Sciatic nerve (tissue), 2 donors: ENCODE results near the gene SHCBP1. TPM values are rescaled to one million over a fixed set of nuclear protein-coding genes. Genes with fewer than 3 reads are reported as not detected.
"Not testable (repeated sequence)": the region's sequence is repeated elsewhere in the genome, so short reads cannot be mapped to it uniquely, and the experiment has no call there.

Experiments used
- ATAC-seq: fragments of 200-7000 bp; cut with Tn5 transposase; one replicate; pipeline ENCODE4 v1.9.1; 2020; ENCODE audit warnings: mild to moderate bottlenecking, moderate library complexity
- DNase-seq: peaks from one replicate; pipeline ENCODE4 v3.0.0-alpha.2; 2020; ENCODE audit warnings: low spot score
- intact Hi-C: fragments of 100-400 bp; cut with DNase I; formaldehyde crosslinking; loops from one replicate; pipeline ENCODE4 v1.14.2; 2022
- total RNA-seq: library from RNA; stranded (reverse); fragmentation: NEBNext Ultra II Directional; extraction: Animal tissue kit (Norgen Biotek cat#: 25700); gene quantifications from one replicate; pipeline ENCODE4 v1.2.1, GENCODE V29; 2021
- donor health status: DM: no; HTN: no; CAD: no.
- donor health status: DM: no; HTN: no; CAD: no.

SHCBP1 gene
- total RNA-seq, 1 donor from 2014 or later, result 1.9 TPM

DNA sequence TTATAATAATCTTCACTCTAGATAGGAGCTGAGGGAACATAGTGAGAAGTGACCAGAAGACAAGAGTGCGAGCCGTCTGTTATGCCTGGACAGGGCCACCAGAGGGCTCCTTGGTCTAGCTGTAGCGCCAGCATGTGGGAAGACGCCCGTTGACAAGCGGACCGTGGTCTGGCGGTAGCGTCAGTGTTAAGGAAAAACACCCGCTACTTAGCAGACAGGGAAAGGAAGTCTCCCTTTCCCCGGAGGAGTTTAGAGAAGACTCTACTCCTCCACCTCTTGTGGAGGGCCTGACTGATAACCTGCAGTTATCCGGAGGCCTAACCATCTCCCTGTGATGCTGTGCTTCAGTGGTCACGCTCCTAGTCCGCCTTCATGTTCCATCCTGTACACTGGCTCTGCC, 66.7 kb downstream of the SHCBP1 start:
- intact Hi-C loops, ATAC-seq: not testable (repeated sequence)
- DNase-seq, result peak; percentile 80

DNA sequence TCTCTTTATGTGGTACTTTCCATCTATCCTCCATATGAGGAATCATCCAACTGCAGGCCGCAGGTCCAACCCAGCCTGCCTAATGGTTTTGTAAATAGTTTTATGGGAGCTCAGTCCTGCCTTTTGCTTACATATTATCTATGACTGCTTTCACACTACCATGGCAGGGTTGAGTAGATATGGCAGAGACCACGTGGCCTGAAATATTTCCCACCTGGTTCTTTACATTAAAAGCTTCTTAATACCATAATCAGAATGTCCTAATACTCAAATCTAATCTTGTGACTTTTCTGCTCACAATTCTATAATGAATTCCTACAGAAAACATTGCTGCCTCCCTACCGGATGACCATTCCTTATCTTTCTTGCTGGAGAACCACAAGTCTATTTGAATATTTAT, 71.7 kb downstream of the SHCBP1 start:
- DNase-seq (no peak), ATAC-seq (no peak)
- intact Hi-C loops, result no loop called here

Other genes with a start within 250 kb of the SHCBP1 start
- 87.3 TPM for gene VPS35, start 67.8 kb upstream of the SHCBP1 start, total RNA-seq
- 1.8 TPM for gene ORC6, start 68.3 kb upstream of the SHCBP1 start, total RNA-seq
- 2.0 TPM for gene MYLK3, start 127.0 kb upstream of the SHCBP1 start, total RNA-seq
- gene C16orf87, start 209.8 kb upstream of the SHCBP1 start, total RNA-seq, result 9.5 TPM